ENCODE data around the gene CARMIL3.

GRCh38 chr14:24054646-24055045 is 2.8 kb downstream of the CARMIL3 start:
- TF ChIP-seq CTCF (IDR thresholded peaks at IDR 0.05; ENCODE audit: low read length): no peak
- TF ChIP-seq EZH2 (optimal IDR thresholded peaks at IDR 0.05; ENCODE audit: low read depth, low read length): no peak
